Measurements from ENCODE around the gene DCLK1.

DNA sequence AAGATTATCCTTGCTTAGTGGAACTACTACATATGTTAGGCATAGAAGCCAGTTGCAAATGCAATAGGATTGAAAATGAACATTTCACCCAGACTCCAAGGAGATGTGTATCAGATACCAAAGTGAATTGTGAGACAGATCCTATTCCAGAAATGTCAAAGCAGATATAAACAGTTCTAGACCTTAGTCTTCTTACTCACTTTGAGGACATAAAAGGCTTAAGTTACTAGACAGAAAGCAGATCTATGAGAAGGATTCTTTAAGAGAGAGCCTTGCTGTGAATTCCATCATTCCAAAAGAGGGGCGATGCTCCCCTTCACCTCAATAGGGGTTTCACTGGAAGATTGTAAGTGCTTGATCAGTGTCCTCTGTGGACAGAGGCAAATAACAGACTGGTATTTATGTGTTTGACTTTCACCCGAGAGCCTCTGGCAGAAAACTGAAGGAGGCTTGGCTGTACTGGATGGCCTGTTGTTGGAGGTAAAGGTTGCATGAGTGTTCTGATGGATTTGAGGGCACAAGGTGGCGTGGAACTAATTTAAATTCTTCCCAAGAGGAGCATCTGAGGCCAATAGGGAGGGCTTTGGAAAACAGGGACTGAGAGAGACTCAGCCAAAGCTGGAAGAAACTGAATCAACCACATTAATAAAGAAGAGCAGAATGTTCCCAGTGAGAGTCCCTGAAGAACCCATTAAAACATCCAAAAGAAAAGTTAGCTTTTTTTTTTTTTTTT, 194.8 kb downstream of the DCLK1 start:
- TF ChIP-seq, protein P1, sequence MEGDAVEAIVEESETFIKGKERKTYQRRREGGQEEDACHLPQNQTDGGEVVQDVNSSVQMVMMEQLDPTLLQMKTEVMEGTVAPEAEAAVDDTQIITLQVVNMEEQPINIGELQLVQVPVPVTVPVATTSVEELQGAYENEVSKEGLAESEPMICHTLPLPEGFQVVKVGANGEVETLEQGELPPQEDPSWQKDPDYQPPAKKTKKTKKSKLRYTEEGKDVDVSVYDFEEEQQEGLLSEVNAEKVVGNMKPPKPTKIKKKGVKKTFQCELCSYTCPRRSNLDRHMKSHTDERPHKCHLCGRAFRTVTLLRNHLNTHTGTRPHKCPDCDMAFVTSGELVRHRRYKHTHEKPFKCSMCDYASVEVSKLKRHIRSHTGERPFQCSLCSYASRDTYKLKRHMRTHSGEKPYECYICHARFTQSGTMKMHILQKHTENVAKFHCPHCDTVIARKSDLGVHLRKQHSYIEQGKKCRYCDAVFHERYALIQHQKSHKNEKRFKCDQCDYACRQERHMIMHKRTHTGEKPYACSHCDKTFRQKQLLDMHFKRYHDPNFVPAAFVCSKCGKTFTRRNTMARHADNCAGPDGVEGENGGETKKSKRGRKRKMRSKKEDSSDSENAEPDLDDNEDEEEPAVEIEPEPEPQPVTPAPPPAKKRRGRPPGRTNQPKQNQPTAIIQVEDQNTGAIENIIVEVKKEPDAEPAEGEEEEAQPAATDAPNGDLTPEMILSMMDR (IDR thresholded peaks at IDR 0.05): no peak
- no peak for TF ChIP-seq POLR2A (IDR thresholded peaks at IDR 0.05)

Data from body of pancreas (tissue), 4 donors.